HepG2 (cell line): Measurements from ENCODE around the gene AJUBA. TPM values are rescaled to one million over a fixed set of nuclear protein-coding genes. Genes with fewer than 3 reads are reported as not detected.
A peak's percentile ranks its signal among the peaks of the same experiment; 100 is the strongest.

Source experiments
- ATF7 ChIP-seq, 2 experiments: fragments of 450-650 bp in 1 of 2; sonication (generic) in 1 of 2; formaldehyde crosslinking in 1 of 2; IDR thresholded peaks; 2 replicates each; pipeline versions ENCODE4 v1.4.0 to v1.6.1; 2016 to 2020; ENCODE audit warnings: antibody characterized with exemption in 1 of 2, mild to moderate bottlenecking in 1 of 2, missing genetic modification reagents in 1 of 2
- DRAP1 ChIP-seq: IDR thresholded peaks from 2 replicates; pipeline ENCODE4 v1.6.1; 2016; ENCODE audit warnings: missing genetic modification reagents, missing compliant biosample characterization
- FOXC1 ChIP-seq: sonication (generic); formaldehyde crosslinking; IDR thresholded peaks from 2 replicates; pipeline ENCODE4 v1.8.0; 2022; ENCODE audit warnings: mild to moderate bottlenecking, missing genetic modification reagents, borderline replicate concordance
- NFE2L2 ChIP-seq: fragments of 150-350 bp; IDR thresholded peaks from 2 replicates; pipeline ENCODE4 v1.6.1; 2014; ENCODE audit warnings: low read length
- POLR2AphosphoS5 ChIP-seq: IDR thresholded peaks from 2 replicates; pipeline ENCODE4 v1.6.1; 2012; ENCODE audit warnings: low read depth, low read length
- POLR2G ChIP-seq: fragments of 200-400 bp; formaldehyde crosslinking; IDR thresholded peaks from 2 replicates; pipeline ENCODE4 v1.6.1; 2018; ENCODE audit warnings: mild to moderate bottlenecking, low read depth, low read length, moderate library complexity
- REL ChIP-seq: sonication (generic); formaldehyde crosslinking; conservative IDR thresholded peaks from 2 replicates; pipeline ENCODE4 v1.8.0; 2022; ENCODE audit warnings: mild to moderate bottlenecking, missing genetic modification reagents, moderate library complexity
- SALL2 ChIP-seq: sonication (generic); formaldehyde crosslinking; IDR thresholded peaks from 2 replicates; pipeline ENCODE4 v1.8.1; 2023; ENCODE audit warnings: mild to moderate bottlenecking, missing genetic modification reagents, inconsistent platforms
- XRCC5 ChIP-seq: fragments of 200-400 bp; formaldehyde crosslinking; optimal IDR thresholded peaks from 2 replicates; pipeline ENCODE3; 2017; ENCODE audit warnings: mild to moderate bottlenecking, low read length
- ZFP1 ChIP-seq: IDR thresholded peaks from 2 replicates; pipeline ENCODE4 v1.6.1; 2016
- ZFP91 ChIP-seq: sonication (generic); formaldehyde crosslinking; IDR thresholded peaks from 2 replicates; pipeline ENCODE4 v1.9.0; 2022; ENCODE audit warnings: missing genetic modification reagents, mild to moderate bottlenecking, borderline replicate concordance
- ZMYM4 ChIP-seq: sonication (generic); formaldehyde crosslinking; IDR thresholded peaks from 2 replicates; pipeline ENCODE4 v1.8.1; 2023; ENCODE audit warnings: mild to moderate bottlenecking, missing genetic modification reagents
- ZNF20 ChIP-seq: sonication (generic); formaldehyde crosslinking; IDR thresholded peaks from 2 replicates; pipeline ENCODE4 v1.4.0; 2020; ENCODE audit warnings: mild to moderate bottlenecking, moderate library complexity, missing genetic modification reagents
- ZNF292 ChIP-seq: sonication (generic); formaldehyde crosslinking; IDR thresholded peaks from 2 replicates; pipeline ENCODE4 v1.8.1; 2022; ENCODE audit warnings: mild to moderate bottlenecking, low read depth, missing genetic modification reagents, borderline replicate concordance
- ZNF343 ChIP-seq: sonication (generic); formaldehyde crosslinking; IDR thresholded peaks from 2 replicates; pipeline ENCODE4 v1.4.0; 2020; ENCODE audit warnings: mild to moderate bottlenecking, missing genetic modification reagents
- ZNF460 ChIP-seq: sonication (generic); formaldehyde crosslinking; IDR thresholded peaks from 2 replicates; pipeline ENCODE4 v1.5.1; 2020; ENCODE audit warnings: missing genetic modification reagents, mild to moderate bottlenecking, borderline replicate concordance
- polyA plus RNA-seq, 8 experiments: library from polyadenylated mRNA; depleted of rRNA in 3 of 8; stranded (reverse) in 7 of 8; unstranded in 1 of 8; fragments of >200 nt; fragmentation: Illumina TruSeq in 4 of 8; extraction: Trizol in 4 of 8; gene quantifications; 2 replicates each; pipeline versions ENCODE4 v1.2.1 to v1.2.3, GENCODE V29; 2011 to 2016; ENCODE audit warnings: low read depth in 4 of 8, missing spikeins in 1 of 8, mixed read lengths in 1 of 8; ENCODE audit not compliant: insufficient read depth in 1 of 8
- total RNA-seq, 5 experiments: library from RNA; depleted of rRNA; stranded (reverse); fragments of >200 nt; fragmentation: Illumina TruSeq; extraction: Trizol; gene quantifications; 2 replicates each; pipeline ENCODE4 v1.2.3, GENCODE V29; 2016; ENCODE audit warnings: low read depth in 1 of 5

AJUBA gene
- total and polyA plus RNA-seq, 2 of the 13 experiments (the other 11 are each of a cell fraction or from before 2014, with no cell fraction given): 157 to 241 TPM

- no peak for TF ChIP-seq DRAP1 (CRISPR knock-in tag)
- TF ChIP-seq ZNF343 (CRISPR knock-in tag): no peak
- 0 out of 2 replicates have a peak, but pooled peaks have one; percentile 18 for TF ChIP-seq ZMYM4 (CRISPR knock-in tag)
- no peak for TF ChIP-seq ATF7 (IDR thresholded peaks at IDR 0.05)
- TF ChIP-seq ATF7 (CRISPR knock-in tag; IDR thresholded peaks at IDR 0.05): peak; percentile 49; the same call in 1 of the 2 replicates
- no peak for TF ChIP-seq ZNF460 (CRISPR knock-in tag)
- no peak for TF ChIP-seq ZFP1 (CRISPR knock-in tag)
- TF ChIP-seq FOXC1 (CRISPR knock-in tag): 0 out of 2 replicates have a peak, but pooled peaks have one; percentile 42
- peak; percentile 72 for TF ChIP-seq POLR2G
- no peak for TF ChIP-seq REL
- no peak for TF ChIP-seq NFE2L2
- TF ChIP-seq ZFP91 (CRISPR knock-in tag): 0 out of 2 replicates have a peak, but pooled peaks have one; percentile 21
- TF ChIP-seq ZNF292: no peak
- TF ChIP-seq XRCC5: peak; percentile 14
- no peak for TF ChIP-seq ZNF20 (CRISPR knock-in tag)
- TF ChIP-seq POLR2AphosphoS5: peak; percentile 45; the same call in 1 of the 2 replicates
- no peak for TF ChIP-seq SALL2
- TF ChIP-seq, all 625 proteins: peak for 25
Observed at GRCh38 chr14:23025151-23025814, 42.9 kb upstream of the AJUBA start (continued).
